NCI-H1092 (cell line): ENCODE results near the gene MARCKSL1.
"Not testable (repeated sequence)": the region's sequence is repeated elsewhere in the genome, so short reads cannot be mapped to it uniquely, and the experiment has no call there.

Experiments used
- DNase-seq: peaks from one replicate; lab custom pipeline; 2025; lab: John Stamatoyannopoulos, UW

The MARCKSL1 gene

DNA sequence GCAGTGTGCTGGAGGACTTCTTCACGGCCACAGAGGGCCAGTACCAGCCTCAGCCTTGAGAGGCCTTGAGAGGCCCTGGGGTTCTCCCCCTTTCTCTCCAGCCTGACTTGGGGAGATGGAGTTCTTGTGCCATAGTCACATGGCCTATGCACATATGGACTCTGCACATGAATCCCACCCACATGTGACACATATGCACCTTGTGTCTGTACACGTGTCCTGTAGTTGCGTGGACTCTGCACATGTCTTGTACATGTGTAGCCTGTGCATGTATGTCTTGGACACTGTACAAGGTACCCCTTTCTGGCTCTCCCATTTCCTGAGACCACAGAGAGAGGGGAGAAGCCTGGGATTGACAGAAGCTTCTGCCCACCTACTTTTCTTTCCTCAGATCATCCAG is 50.4 kb downstream of the MARCKSL1 start:
- no peak for DNase-seq

DNA sequence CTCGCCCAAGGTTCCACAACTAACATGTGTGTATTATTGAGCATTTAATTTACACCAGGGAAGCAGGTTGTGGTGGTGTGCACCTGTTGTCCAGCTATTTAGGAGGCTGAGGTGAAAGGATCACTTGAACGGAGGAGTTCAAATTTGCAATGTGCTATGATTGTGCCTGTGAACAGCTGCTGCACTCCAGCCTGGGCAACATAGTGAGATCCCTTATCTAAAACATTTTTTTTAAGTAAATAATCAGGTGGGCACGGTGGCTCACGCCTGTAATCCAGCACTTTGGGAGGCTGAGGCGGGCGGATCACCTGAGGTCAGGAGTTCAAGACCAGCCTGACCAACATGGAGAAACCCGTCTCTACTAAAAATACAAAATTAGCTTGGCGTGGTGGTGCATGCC is 51.3 kb downstream of the MARCKSL1 start:
- DNase-seq = not testable (repeated sequence)
